SK-N-MC (cell line): ENCODE data around the gene CCDC179.

Source experiments
- DNase-seq: peaks from one replicate; pipeline ENCODE4 v3.0.0-alpha.2; 2011; ENCODE audit warnings: low read depth, low spot score
- H3K27ac ChIP-seq: fragments of 200-600 bp; sonication (generic); 2 replicates; pipeline ENCODE4 v1.5.1; 2016; ENCODE audit warnings: mixed run types
- H3K36me3 ChIP-seq: fragments of 200-600 bp; sonication (generic); 2 replicates; pipeline ENCODE4 v1.6.1; 2017; ENCODE audit warnings: antibody characterized with exemption, low read length, mixed read lengths; ENCODE audit not compliant: insufficient read depth
- H3K4me3 ChIP-seq: fragments of 200-600 bp; sonication (generic); 2 replicates; pipeline ENCODE4 v1.5.1; 2016
- H3K9ac ChIP-seq: fragments of 200-600 bp; sonication (generic); 2 replicates; pipeline ENCODE4 v1.8.0; 2017; ENCODE audit warnings: mixed run types, mixed read lengths; ENCODE audit not compliant: insufficient read length
- H3K9me3 ChIP-seq: fragments of 200-600 bp; sonication (generic); 2 replicates; pipeline ENCODE4 v1.6.1; 2017; ENCODE audit warnings: low read depth, mild to moderate bottlenecking, antibody characterized with exemption, low read length, moderate library complexity, mixed read lengths
- EZH2 ChIP-seq: fragments of 200-600 bp; sonication (generic); IDR thresholded peaks from one replicate; pipeline ENCODE4 v1.6.1; 2017; ENCODE audit warnings: antibody characterized with exemption
- FOXP2 ChIP-seq: optimal IDR thresholded peaks from 2 replicates; pipeline ENCODE3; 2011; ENCODE audit warnings: mild to moderate bottlenecking, moderate library complexity; ENCODE audit not compliant: insufficient read depth; ENCODE audit errors: extremely low read length, control extremely low read depth
- POLR2AphosphoS5 ChIP-seq: IDR thresholded peaks from 2 replicates; pipeline ENCODE4 v1.6.1; 2012; ENCODE audit warnings: mild to moderate bottlenecking, low read depth, low read length, borderline replicate concordance

CCDC179 gene

DNA sequence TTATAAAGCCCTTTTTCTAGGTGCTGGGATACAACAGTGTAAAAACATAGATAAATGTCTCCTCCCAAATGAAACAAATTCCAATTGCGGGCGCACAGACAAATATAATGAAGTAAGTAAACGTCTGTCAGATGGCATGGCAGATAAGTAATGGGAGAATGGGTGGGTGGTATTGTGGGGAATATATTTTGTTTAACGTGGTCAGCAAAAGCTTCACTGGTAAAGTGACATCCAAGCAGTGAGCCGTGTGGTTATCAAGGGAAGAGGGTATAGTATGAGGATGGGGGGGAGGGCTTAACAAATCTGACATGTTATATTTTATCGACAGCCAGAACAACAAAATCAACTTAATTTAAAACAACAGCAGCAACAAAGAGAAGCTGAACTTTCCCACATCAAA lies 31.9 kb downstream of the CCDC179 start:
- peak overlapping the region; percentile 99 for H3K4me3 ChIP-seq
- H3K9ac ChIP-seq = peak overlapping the region; percentile 80
- H3K27ac ChIP-seq = no peak overlapping the region
- no peaks in the 10 kb centered on the region for H3K9me3 ChIP-seq
- TF ChIP-seq EZH2 = no peak
- TF ChIP-seq FOXP2 = no peak
- no peak for TF ChIP-seq POLR2AphosphoS5
- DNase-seq = no peak
- peaks cover 21% of the 10 kb centered on the region for H3K36me3 ChIP-seq

DNA sequence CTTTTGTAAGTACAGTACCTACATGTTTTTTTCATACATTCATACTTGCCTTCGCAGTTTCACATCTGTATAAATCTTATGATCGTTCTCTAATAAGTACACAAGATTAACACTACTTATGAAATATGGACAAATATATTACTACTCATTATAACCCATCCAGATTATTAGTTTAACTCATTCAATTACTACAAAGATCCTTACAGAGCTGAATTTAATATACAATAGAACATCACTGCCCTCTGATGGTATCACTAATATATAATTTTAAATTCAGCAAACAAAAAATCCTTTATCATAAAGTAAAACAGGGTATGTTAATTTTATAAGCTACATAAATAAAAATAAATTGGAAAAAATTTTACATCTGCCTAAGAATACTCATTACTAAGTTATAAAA lies 38.1 kb downstream of the CCDC179 start:
- Histone ChIP-seq H3K36me3 (peaks cover 30% of the 10 kb centered on the region), H3K9ac (no peak overlapping the region), H3K4me3 (no peak overlapping the region), H3K9me3 (no peaks in the 10 kb centered on the region), H3K27ac (no peak overlapping the region)
- DNase-seq = no peak
- TF ChIP-seq POLR2AphosphoS5 = no peak
- TF ChIP-seq FOXP2 = no peak
- TF ChIP-seq EZH2 = no peak

DNA sequence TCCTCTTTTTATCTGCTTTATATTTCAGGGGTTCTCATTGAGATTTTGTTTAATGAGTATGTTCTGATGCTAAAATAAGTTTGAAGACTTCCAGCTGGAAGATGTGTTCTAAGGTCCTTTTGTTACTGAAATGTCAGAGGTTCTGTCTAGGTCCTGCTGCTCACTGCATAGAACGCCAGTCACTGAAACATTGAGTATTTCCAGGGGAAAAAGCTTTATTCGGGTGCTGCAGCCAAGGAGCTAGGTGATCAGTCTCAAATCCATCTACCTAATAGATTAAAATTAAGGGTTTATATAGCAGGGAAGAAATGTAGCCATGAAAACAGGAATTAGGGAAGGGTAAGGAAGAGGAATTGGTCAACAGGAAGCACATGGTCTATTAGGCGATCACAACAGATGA lies 50.4 kb downstream of the CCDC179 start:
- no peak overlapping the region for H3K4me3 ChIP-seq
- H3K9me3 ChIP-seq = no peaks in the 10 kb centered on the region
- H3K9ac ChIP-seq = no peak overlapping the region
- DNase-seq = no peak
- H3K36me3 ChIP-seq = no peaks in the 10 kb centered on the region
- H3K27ac ChIP-seq = no peak overlapping the region
- TF ChIP-seq FOXP2 = no peak
- no peak for TF ChIP-seq EZH2
- TF ChIP-seq POLR2AphosphoS5 = no peak

DNA sequence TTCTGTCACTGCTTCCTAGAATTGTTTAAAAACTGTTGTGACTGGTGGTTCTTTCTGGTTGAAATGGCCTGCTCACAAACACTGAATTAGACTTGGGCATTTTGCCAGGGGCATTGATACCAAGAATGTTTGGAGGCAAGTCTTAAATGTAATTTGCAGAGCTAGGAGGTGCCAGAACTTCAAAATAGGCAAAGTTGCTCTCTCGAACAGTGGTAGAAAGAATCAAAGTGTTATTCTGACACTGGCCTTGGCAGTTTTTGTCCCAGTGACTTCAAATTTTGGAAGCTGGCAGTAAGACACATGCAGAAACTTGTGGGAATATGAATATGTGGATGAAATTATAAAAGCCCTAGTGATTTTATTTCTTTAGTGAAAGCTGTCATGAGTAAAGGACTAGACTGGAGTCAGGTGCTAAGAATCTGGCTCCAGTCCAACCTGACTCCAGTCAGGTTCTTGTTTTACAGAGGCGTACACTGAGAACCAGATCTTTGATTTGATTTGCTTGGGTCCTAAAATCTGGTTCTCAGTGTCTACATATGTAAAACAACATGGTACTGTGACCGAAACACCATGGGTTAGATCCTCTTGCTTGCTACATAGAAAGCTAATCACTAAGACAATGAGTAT lies 51.6 kb downstream of the CCDC179 start:
- H3K4me3 ChIP-seq = no peak overlapping the region
- no peaks in the 10 kb centered on the region for H3K36me3 ChIP-seq
- no peaks in the 10 kb centered on the region for H3K9me3 ChIP-seq
- H3K27ac ChIP-seq = no peak overlapping the region
- no peak overlapping the region for H3K9ac ChIP-seq
- DNase-seq = no peak
- TF ChIP-seq EZH2 (no peak), POLR2AphosphoS5 (no peak), FOXP2 (no peak)

DNA sequence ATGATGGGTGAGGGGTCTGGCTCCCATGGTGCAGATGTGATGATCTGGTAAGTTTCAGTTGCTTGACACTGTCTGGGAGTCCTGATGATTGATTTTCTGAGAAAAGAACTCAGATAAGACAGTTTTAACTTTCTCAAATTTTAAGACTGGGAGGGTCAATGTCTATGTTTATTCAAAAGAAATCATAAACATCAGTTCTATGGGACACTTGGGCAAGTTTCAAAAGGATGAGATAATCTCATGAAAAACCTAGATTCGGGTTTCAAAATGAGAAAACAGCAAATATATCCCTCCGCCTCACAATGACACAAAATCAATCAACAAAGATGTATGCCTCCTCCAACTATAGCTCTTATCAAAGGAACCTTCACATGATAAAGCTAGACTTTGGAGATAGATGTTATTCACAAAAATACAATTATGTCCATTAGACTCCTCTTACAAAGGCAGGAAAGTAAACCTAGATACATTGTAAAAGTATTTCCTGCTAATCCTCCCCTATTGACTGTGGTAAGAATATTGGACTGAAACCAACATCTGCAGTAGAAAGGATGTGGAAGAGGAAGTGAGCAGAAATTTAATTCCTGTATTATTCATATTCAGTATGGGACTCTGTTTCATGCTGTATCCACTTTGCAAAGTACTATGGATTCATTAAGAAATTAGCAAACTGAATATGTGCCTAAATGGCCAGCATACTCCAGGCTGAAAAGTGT lies 52.3 kb downstream of the CCDC179 start:
- no peak overlapping the region for H3K27ac ChIP-seq
- TF ChIP-seq FOXP2 = no peak
- H3K9ac ChIP-seq = no peak overlapping the region
- no peaks in the 10 kb centered on the region for H3K9me3 ChIP-seq
- DNase-seq = no peak
- H3K36me3 ChIP-seq = no peaks in the 10 kb centered on the region
- no peak overlapping the region for H3K4me3 ChIP-seq

DNA sequence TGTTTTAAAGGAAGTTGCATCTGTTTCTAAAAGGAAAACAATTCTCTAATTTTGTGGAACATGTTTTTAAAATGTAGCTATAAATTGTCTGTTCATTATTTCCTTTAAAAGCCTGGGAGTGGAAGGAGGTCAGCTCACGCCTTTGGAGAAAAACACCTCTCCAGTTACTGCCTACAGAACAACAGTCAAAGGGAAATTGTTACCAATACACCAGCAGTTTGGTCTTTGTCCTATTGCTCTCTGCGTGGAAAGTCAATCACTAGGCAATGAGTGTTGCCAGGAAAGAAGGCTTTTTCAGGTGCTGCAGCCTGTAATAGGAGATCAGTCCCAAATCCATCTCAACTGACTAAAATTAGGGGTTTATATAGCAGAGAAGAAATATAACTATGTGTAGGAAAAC lies 52.9 kb downstream of the CCDC179 start:
- no peak overlapping the region for H3K27ac ChIP-seq
- H3K9ac ChIP-seq = no peak overlapping the region
- H3K9me3 ChIP-seq = no peaks in the 10 kb centered on the region
- no peak for TF ChIP-seq FOXP2
- TF ChIP-seq EZH2 = no peak
- TF ChIP-seq POLR2AphosphoS5 = no peak
- no peak overlapping the region for H3K4me3 ChIP-seq
- DNase-seq = no peak
- H3K36me3 ChIP-seq = no peaks in the 10 kb centered on the region

DNA sequence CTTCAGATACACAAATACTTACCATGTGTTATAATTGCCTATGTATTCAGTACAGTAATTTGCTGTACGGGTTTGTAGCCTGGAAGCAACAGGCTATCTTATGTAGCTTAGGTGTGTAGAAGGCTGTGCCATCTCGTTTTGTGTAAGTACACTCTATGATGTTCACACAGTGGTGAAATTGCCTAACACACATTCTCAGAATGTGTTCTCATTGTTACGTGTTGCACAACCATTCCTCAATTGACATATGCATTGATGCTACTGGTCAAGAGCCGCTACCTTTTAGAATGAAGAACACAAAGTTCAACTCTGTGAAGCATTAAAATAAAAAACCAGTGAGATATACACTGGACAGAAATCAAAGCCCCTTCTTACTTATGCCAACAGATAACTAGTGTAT lies 57.4 kb downstream of the CCDC179 start:
- no peak for TF ChIP-seq POLR2AphosphoS5
- no peak for TF ChIP-seq FOXP2
- no peak for TF ChIP-seq EZH2
- no peak overlapping the region for H3K9ac ChIP-seq
- H3K9me3 ChIP-seq = no peaks in the 10 kb centered on the region
- H3K4me3 ChIP-seq = no peak overlapping the region
- H3K36me3 ChIP-seq = no peaks in the 10 kb centered on the region
- DNase-seq = no peak
- H3K27ac ChIP-seq = no peak overlapping the region

DNA sequence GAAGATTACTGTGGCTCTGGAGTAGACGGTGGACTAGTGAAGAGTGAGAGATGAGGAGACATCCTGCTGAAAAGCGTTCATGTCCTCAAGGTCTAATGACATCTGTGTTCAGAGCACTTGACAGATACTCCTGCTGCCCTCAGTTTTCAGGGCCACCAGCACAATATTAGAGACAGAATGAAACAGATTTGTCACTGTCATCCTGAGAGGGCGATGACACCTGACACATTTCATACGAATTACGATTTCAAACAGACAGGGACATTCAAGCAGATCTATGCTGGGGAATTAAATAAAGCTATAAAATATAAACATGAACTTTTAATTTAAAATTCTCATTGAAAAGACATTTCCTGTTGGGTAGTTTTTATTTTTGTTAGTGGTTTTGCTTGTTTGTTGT lies 59.8 kb downstream of the CCDC179 start:
- no peak overlapping the region for H3K27ac ChIP-seq
- TF ChIP-seq FOXP2 (no peak), EZH2 (no peak), POLR2AphosphoS5 (no peak)

More for the DNA sequence above, 59.8 kb downstream of the CCDC179 start:
- Histone ChIP-seq H3K36me3 (no peaks in the 10 kb centered on the region), H3K9me3 (no peaks in the 10 kb centered on the region), H3K4me3 (no peak overlapping the region), H3K9ac (no peak overlapping the region)
- DNase-seq = no peak
